ENCODE measurements around the gene ICOS.
"Not testable (repeated sequence)": the region's sequence is repeated elsewhere in the genome, so short reads cannot be mapped to it uniquely, and the experiment has no call there.

ICOS gene

DNA sequence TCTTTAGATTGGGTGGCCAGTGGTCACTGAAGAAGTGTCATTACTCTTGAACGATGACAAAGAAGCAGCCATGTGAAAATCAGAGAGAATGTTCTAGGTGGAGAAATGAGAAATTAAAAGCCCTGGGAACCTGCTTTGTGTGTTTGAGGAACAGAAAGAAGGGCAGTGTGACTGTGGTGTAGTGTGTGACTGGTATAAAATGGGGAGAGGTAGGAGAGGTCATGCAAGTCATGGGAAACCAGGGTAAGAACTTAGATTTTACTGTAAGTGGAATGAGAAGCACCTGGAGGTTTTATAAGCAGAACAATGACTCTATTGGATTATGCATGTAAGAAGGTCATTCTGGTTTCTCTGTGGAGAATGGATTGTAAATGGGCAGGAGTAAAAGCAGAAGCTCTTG lies 12.2 kb downstream of the ICOS start:
- H3K4me3 ChIP-seq (replicated peaks; ENCODE audit: low read depth, low read length), result no peak overlapping the region
- TF ChIP-seq, protein P1, sequence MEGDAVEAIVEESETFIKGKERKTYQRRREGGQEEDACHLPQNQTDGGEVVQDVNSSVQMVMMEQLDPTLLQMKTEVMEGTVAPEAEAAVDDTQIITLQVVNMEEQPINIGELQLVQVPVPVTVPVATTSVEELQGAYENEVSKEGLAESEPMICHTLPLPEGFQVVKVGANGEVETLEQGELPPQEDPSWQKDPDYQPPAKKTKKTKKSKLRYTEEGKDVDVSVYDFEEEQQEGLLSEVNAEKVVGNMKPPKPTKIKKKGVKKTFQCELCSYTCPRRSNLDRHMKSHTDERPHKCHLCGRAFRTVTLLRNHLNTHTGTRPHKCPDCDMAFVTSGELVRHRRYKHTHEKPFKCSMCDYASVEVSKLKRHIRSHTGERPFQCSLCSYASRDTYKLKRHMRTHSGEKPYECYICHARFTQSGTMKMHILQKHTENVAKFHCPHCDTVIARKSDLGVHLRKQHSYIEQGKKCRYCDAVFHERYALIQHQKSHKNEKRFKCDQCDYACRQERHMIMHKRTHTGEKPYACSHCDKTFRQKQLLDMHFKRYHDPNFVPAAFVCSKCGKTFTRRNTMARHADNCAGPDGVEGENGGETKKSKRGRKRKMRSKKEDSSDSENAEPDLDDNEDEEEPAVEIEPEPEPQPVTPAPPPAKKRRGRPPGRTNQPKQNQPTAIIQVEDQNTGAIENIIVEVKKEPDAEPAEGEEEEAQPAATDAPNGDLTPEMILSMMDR (IDR thresholded peaks at IDR 0.05; ENCODE audit: low read length, missing control alignments), result no peak

DNA sequence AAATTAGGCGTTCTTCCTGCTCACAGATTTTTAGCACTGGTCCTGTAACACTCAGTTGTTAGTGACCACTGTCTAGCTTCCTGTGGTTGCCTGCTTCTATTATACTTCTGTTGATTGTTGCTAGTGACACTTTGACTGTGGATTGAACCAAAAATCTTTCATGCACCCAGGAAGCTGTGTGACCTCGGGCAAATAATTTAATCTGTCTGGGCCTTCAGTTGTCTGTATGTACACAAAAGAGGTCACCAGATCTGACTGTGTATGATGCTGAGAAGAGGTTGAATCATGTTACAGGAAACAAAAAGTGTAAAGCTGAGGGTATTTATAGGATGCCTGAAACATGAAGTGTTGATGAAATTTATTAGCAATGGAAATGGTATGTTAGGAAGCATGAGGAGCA lies 12.7 kb downstream of the ICOS start:
- H3K4me3 ChIP-seq (replicated peaks; ENCODE audit: low read depth, low read length), result no peak overlapping the region
- TF ChIP-seq, protein P1 (IDR thresholded peaks at IDR 0.05; ENCODE audit: low read length, missing control alignments), result no peak
- DNase-seq (ENCODE audit: low read depth), result peak; percentile 8

More for the DNA sequence above, 12.2 kb downstream of the ICOS start:
- no peak for DNase-seq (ENCODE audit: low read depth)

DNA sequence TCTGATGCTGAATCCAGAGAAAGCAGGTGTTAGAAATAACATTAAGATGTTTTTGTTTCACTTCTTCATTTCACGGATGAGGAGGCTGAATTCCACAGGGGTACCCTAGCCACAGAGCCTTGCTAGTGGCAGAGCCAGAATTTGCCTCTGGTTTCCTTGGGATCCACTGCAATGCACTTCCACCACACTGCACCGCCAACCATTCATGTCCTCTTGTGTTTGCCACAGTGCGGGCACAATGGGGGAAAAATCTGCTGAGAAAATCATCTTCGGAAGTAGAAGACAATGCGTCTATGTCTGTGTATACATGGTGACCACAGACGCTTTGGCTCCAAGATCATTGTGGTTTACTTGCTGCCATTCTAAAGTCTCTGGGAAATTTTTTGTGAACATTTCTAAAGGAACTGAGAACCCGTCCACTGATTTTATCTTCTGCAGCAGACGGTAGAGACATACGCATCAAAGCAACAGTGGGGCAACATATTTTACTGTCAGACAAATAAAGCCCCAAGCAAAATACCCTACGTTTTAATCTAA lies 14.9 kb downstream of the ICOS start:
- TF ChIP-seq, protein P1 (IDR thresholded peaks at IDR 0.05; ENCODE audit: low read length, missing control alignments), result no peak
- no peak for DNase-seq (ENCODE audit: low read depth)
- no peak overlapping the region for H3K4me3 ChIP-seq (replicated peaks; ENCODE audit: low read depth, low read length)

DNA sequence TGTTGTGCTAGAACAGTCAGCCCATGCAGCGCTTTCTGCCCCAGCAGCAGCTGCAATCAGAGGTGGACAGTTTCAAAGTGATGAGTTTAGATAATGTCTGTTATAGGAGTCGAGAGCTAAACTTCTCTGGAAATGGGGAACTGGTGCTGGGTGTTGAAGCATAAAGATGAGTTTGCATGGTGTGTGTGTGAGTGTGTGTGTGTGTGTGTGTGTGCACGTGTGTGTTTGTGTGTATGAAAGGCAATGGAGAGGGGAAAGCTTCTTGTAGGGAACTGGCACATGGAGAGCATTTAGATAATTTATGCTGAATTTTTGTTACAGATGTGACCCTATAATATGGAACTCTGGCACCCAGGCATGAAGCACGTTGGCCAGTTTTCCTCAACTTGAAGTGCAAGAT lies 22.7 kb downstream of the ICOS start:
- DNase-seq (ENCODE audit: low read depth), result no peak
- H3K4me3 ChIP-seq (replicated peaks; ENCODE audit: low read depth, low read length), result no peak overlapping the region
- TF ChIP-seq, protein P1 (IDR thresholded peaks at IDR 0.05; ENCODE audit: low read length, missing control alignments), result no peak

DNA sequence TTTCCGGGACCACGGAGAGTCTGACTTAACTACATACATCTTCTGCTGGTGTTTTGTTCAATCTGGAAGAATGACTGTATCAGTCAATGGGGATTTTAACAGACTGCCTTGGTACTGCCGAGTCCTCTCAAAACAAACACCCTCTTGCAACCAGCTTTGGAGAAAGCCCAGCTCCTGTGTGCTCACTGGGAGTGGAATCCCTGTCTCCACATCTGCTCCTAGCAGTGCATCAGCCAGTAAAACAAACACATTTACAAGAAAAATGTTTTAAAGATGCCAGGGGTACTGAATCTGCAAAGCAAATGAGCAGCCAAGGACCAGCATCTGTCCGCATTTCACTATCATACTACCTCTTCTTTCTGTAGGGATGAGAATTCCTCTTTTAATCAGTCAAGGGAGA lies 23.1 kb downstream of the ICOS start:
- no peak for DNase-seq (ENCODE audit: low read depth)
- H3K4me3 ChIP-seq (replicated peaks; ENCODE audit: low read depth, low read length), result no peak overlapping the region
- TF ChIP-seq, protein P1 (IDR thresholded peaks at IDR 0.05; ENCODE audit: low read length, missing control alignments), result no peak

DNA sequence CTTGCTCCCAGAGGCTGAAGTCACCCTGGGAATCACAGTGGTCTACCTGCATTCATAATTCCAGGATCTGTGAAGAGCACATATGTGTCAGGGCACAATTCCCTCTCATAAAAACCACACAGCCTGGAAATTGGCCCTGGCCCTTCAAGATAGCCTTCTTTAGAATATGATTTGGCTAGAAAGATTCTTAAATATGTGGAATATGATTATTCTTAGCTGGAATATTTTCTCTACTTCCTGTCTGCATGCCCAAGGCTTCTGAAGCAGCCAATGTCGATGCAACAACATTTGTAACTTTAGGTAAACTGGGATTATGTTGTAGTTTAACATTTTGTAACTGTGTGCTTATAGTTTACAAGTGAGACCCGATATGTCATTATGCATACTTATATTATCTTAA lies 24.2 kb downstream of the ICOS start:
- TF ChIP-seq, protein P1 (IDR thresholded peaks at IDR 0.05; ENCODE audit: low read length, missing control alignments), result no peak
- no peak overlapping the region for H3K4me3 ChIP-seq (replicated peaks; ENCODE audit: low read depth, low read length)
- DNase-seq (ENCODE audit: low read depth), result no peak

DNA sequence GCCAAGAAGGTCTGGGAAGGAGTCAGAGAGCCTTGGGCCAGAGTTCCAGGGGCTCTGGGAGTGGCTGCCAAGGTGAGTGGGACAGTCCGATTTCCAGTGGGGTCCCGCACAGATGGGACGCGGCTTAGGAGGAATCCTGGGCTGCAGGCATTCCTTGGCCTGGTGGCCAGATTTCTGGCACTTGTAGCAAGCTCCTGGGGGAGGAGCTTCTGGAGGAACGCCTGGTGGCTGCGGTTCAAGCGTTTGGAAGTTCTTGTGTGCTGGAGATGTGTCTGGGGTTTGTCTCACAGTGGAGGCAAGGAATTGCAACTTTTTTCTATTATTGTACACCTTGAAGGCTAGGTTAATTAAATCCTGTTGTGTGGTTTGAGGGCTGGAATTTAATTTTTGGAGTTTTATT lies 28.6 kb downstream of the ICOS start:
- DNase-seq (ENCODE audit: low read depth), result not testable (repeated sequence)

More for the DNA sequence above, 28.6 kb downstream of the ICOS start:
- not testable (repeated sequence) for H3K4me3 ChIP-seq (replicated peaks; ENCODE audit: low read depth, low read length)

Measured in fibroblast of pulmonary artery (primary cell).